ENCODE data around the gene SEC23IP. TPM values are rescaled to one million over a fixed set of nuclear protein-coding genes. Genes with fewer than 3 reads are reported as not detected.

Gene SEC23IP
- total RNA-seq = 10 to 100 TPM; 34.8 to 68.3 (median 54.4) TPM
- polyA plus RNA-seq = 10 to 100 TPM; 38.3 to 45.1 TPM
- total RNA-seq = 28.3 reads per million, percentile 58 among the genes with 10 or more reads in this experiment

DNA sequence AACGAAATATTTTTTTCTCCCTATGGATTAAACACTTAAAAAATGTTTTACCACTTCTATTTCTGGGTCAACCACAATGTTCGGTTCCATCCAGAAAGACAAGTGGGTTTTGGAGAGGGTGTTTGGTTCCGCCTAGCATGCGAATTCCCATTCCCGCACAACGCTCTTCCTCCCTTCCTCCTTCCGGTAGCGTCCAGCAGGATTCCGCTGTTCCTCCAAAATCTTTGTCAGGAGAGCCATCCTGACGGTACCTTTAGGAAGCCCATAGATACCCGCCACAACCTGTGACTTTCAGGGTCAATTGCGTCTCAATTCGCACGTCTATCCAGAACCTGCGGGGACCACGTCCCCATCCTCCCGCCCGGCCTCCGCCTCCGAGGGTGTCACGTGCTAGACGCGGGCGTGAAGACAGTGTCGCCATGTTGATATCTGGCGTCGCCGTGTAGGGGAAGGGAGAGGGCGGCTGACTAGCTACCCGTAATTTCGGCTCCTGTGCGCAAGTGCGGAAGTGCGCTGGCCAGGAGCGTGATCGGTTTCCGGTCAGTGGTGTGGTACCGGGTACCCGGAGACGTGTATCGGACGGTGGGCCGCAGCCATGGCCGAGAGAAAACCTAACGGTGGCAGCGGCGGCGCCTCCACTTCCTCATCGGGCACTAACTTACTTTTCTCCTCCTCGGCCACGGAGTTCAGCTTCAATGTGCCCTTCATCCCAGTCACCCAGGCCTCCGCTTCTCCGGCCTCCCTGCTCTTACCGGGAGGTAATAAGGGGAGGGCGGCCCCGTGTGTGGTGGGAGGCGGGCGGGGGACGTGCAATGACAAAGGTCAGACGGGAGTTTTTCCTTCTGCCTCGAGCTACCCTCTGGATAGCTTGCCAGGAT is at the start of gene SEC23IP:
TSS of gene SEC23IP (plus strand) at position 543 of the 878 bp plus-strand sequence. CDS start at position 596, 53 bp downstream.
- Histone ChIP-seq H3K27ac (ENCODE audit: low read depth, low read length) (peak within 1 kb of the TSS; percentile 89), H3K4me3 (ENCODE audit: low read length) (peak within 1 kb of the TSS; percentile 95), H3K27me3 (ENCODE audit: control insufficient read depth in 2 of 2, insufficient read depth in 2 of 2, low read length in 2 of 2) (no peaks in the 10 kb centered on the region), H3K36me3 (ENCODE audit: control insufficient read depth in 2 of 3, insufficient read depth in 3 of 3, low read length in 3 of 3) (peaks cover 0 to 4% (median 0%) of the 10 kb centered on the region in 3 experiments), H3K4me1 (ENCODE audit: control insufficient read depth in 2 of 2, insufficient read depth in 2 of 2, low read length in 2 of 2) (peaks cover 12 to 21% of the 10 kb centered on the region in 2 donors), H3K9me3 (ENCODE audit: control insufficient read depth in 2 of 3, low read length in 3 of 3) (no peaks in the 10 kb centered on the region)
- Mint-ChIP-seq H3K9me3 (peaks cover 0 to 7% (median 0%) of the 10 kb centered on the region in 11 donors), H3K36me3 (peaks cover 0 to 11% (median 0%) of the 10 kb centered on the region in 5 donors), H3K4me1 (peaks cover 40 to 53% (median 48%) of the 10 kb centered on the region in 7 donors), H3K4me3 (peak within 1 kb of the TSS; percentile 92 to 100 (median 98)), H3K27me3 (peaks cover 0 to 4% (median 0%) of the 10 kb centered on the region in 5 donors), H3K27ac (peak within 1 kb of the TSS; percentile 95 to 99 (median 98))
- ChIA-PET POLR2A (interaction anchor here (0.9 to 4.2 kb wide), 5 partner anchors 17 to 788 kb away, joined by 3 to 61 read pairs (median 3); partner anchors contain the start of genes DENND10 and MCMBP), CTCF (interaction anchor here (0.6 to 1.0 kb wide), 3 partner anchors 13 to 24 kb away, joined by 3 to 4 read pairs (median 3); partner anchors contain the start of gene MCMBP)
- DNase-seq (peak; percentile 77 to 94 (median 83)), ATAC-seq (peak; percentile 99)
- intact Hi-C loops (cut with micrococcal nuclease) = loop anchor here (1.0 to 5.0 kb wide), 8 partner anchors 19 to 1846 kb away; partner anchors contain the start of genes CACUL1 (in 1 of the 2), FAM204A (in 1 of the 2), MCMBP (in 1 of the 2) and PRDX3 (in 1 of the 2)

DNA sequence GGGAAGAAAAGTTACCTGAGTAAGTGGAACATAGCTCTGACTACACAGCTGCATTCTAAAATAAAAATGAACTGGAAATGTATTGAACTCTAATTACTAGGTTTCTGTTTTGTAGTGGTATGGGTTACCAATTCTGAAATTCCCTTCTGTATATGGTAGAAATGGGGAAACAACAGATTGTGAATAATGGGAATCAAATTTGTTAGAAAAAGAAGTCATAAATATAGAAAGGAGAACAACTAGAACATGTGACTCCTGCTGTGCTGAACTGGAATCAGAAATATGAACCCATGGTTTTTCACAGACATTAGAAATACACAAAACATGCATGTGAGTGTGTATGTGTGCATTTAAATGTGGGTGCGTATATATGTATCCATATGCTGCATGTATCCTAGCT is 46.9 kb upstream of the SEC23IP start:
- H3K9me3 ChIP-seq (ENCODE audit: control insufficient read depth in 2 of 3, low read length in 3 of 3) = no peaks in the 10 kb centered on the region
- CTCF ChIA-PET = interaction anchor here (0.7 kb wide), 1 partner anchor 57 kb away, joined by 3 read pairs; no protein-coding TSS in a partner anchor
- H3K4me3 ChIP-seq (ENCODE audit: low read length) = no peak overlapping the region
- DNase-seq = no peak
- ATAC-seq = peak; percentile 34
- H3K27me3 ChIP-seq (ENCODE audit: control insufficient read depth in 2 of 2, insufficient read depth in 2 of 2, low read length in 2 of 2) = no peaks in the 10 kb centered on the region
- no peak overlapping the region for H3K4me3 Mint-ChIP-seq
- POLR2A ChIA-PET = no interaction called here
- H3K27me3 Mint-ChIP-seq = no peaks in the 10 kb centered on the region
- peaks cover 38 to 87% (median 49%) of the 10 kb centered on the region in 3 experiments for H3K36me3 ChIP-seq (ENCODE audit: control insufficient read depth in 2 of 3, insufficient read depth in 3 of 3, low read length in 3 of 3)
- no peak overlapping the region for H3K27ac Mint-ChIP-seq
- intact Hi-C loops (cut with micrococcal nuclease) = no loop called here
- H3K36me3 Mint-ChIP-seq = peaks cover 17 to 59% (median 41%) of the 10 kb centered on the region in 5 donors
- H3K27ac ChIP-seq (ENCODE audit: low read depth, low read length) = no peak overlapping the region
- no peaks in the 10 kb centered on the region for H3K9me3 Mint-ChIP-seq
- no peaks in the 10 kb centered on the region for H3K4me1 ChIP-seq (ENCODE audit: control insufficient read depth in 2 of 2, insufficient read depth in 2 of 2, low read length in 2 of 2)
- H3K4me1 Mint-ChIP-seq = peaks cover 0 to 10% (median 0%) of the 10 kb centered on the region in 7 donors

- Mint-ChIP-seq H3K36me3 (peaks cover 5 to 49% (median 36%) of the 10 kb centered on the region in 5 donors), H3K4me1 (peaks cover 0 to 10% (median 0%) of the 10 kb centered on the region in 7 donors), H3K27me3 (no peaks in the 10 kb centered on the region), H3K9me3 (no peaks in the 10 kb centered on the region), H3K4me3 (no peak overlapping the region), H3K27ac (no peak overlapping the region)
- CTCF ChIA-PET = interaction anchor here (1.0 kb wide), 1 partner anchor 12 kb away, joined by 3 read pairs; no protein-coding TSS in a partner anchor
- H3K4me3 ChIP-seq (ENCODE audit: low read length) = no peak overlapping the region
- no peak for ATAC-seq
- no peaks in the 10 kb centered on the region for H3K27me3 ChIP-seq (ENCODE audit: control insufficient read depth in 2 of 2, insufficient read depth in 2 of 2, low read length in 2 of 2)
- POLR2A ChIA-PET = interaction anchor here (0.6 kb wide), 1 partner anchor 144 kb away, joined by 4 read pairs; no protein-coding TSS in a partner anchor
- no peaks in the 10 kb centered on the region for H3K4me1 ChIP-seq (ENCODE audit: control insufficient read depth in 2 of 2, insufficient read depth in 2 of 2, low read length in 2 of 2)
- intact Hi-C loops (cut with micrococcal nuclease) = no loop called here
- no peak overlapping the region for H3K27ac ChIP-seq (ENCODE audit: low read depth, low read length)
- no peaks in the 10 kb centered on the region for H3K9me3 ChIP-seq (ENCODE audit: control insufficient read depth in 2 of 3, low read length in 3 of 3)
- H3K36me3 ChIP-seq (ENCODE audit: control insufficient read depth in 2 of 3, insufficient read depth in 3 of 3, low read length in 3 of 3) = peaks cover 24 to 72% (median 28%) of the 10 kb centered on the region in 3 experiments
- no peak for DNase-seq
These were observed 43.3 kb upstream of the SEC23IP start for GRCh38 chr10:119849031-119849789.

DNA sequence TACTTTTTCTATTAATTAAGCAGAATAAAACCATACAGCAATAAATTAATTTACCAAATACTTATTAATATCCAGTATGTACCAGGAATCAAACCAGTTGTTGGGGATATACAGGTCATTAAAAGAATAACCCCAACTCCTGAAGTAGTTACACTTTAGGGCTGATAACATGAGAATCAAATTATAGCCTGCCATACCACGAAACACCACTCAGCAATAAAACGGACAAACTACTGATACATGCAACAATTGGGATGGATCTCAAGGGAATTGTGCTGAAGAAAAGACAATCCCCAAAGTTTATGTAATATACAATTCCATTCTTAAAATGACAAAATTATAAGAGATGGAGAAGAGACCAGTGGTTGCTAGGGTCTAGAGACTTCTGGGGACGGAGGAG is 42.6 kb upstream of the SEC23IP start:
- DNase-seq (no peak), ATAC-seq (no peak)
- Mint-ChIP-seq H3K4me1 (peaks cover 0 to 10% (median 0%) of the 10 kb centered on the region in 7 donors), H3K27ac (peak overlapping the region in 3 of 9 donors; percentile 32 to 76 (median 42)), H3K9me3 (no peaks in the 10 kb centered on the region), H3K36me3 (peaks cover 6 to 43% (median 30%) of the 10 kb centered on the region in 5 donors), H3K27me3 (no peaks in the 10 kb centered on the region), H3K4me3 (no peak overlapping the region)
- intact Hi-C loops (cut with micrococcal nuclease) = loop anchor here in 1 of 2 donors (10.0 kb wide), 1 partner anchor 485 kb away; no protein-coding TSS in a partner anchor
- H3K4me1 ChIP-seq (ENCODE audit: control insufficient read depth in 2 of 2, insufficient read depth in 2 of 2, low read length in 2 of 2) = no peaks in the 10 kb centered on the region
- H3K9me3 ChIP-seq (ENCODE audit: control insufficient read depth in 2 of 3, low read length in 3 of 3) = no peaks in the 10 kb centered on the region
- ChIA-PET POLR2A (interaction anchor here (0.6 kb wide), 1 partner anchor 145 kb away, joined by 4 read pairs; no protein-coding TSS in a partner anchor), CTCF (no interaction called here)
- H3K27me3 ChIP-seq (ENCODE audit: control insufficient read depth in 2 of 2, insufficient read depth in 2 of 2, low read length in 2 of 2) = no peaks in the 10 kb centered on the region
- peaks cover 20 to 65% (median 20%) of the 10 kb centered on the region in 3 experiments for H3K36me3 ChIP-seq (ENCODE audit: control insufficient read depth in 2 of 3, insufficient read depth in 3 of 3, low read length in 3 of 3)
- no peak overlapping the region for H3K4me3 ChIP-seq (ENCODE audit: low read length)
- no peak overlapping the region for H3K27ac ChIP-seq (ENCODE audit: low read depth, low read length)

GRCh38 chr10:119852277-119852676 is 40.3 kb upstream of the SEC23IP start:
- Mint-ChIP-seq H3K4me3 (no peak overlapping the region), H3K27me3 (no peaks in the 10 kb centered on the region), H3K9me3 (no peaks in the 10 kb centered on the region), H3K4me1 (peaks cover 0 to 5% (median 0%) of the 10 kb centered on the region in 7 donors), H3K27ac (peak overlapping the region in 1 of 9 donors; percentile 32), H3K36me3 (peaks cover 3 to 35% (median 22%) of the 10 kb centered on the region in 5 donors)
- Histone ChIP-seq H3K27me3 (ENCODE audit: control insufficient read depth in 2 of 2, insufficient read depth in 2 of 2, low read length in 2 of 2) (no peaks in the 10 kb centered on the region), H3K27ac (ENCODE audit: low read depth, low read length) (no peak overlapping the region), H3K4me1 (ENCODE audit: control insufficient read depth in 2 of 2, insufficient read depth in 2 of 2, low read length in 2 of 2) (no peaks in the 10 kb centered on the region), H3K4me3 (ENCODE audit: low read length) (no peak overlapping the region), H3K36me3 (ENCODE audit: control insufficient read depth in 2 of 3, insufficient read depth in 3 of 3, low read length in 3 of 3) (peaks cover 9 to 57% (median 9%) of the 10 kb centered on the region in 3 experiments), H3K9me3 (ENCODE audit: control insufficient read depth in 2 of 3, low read length in 3 of 3) (no peaks in the 10 kb centered on the region)
- intact Hi-C loops (cut with micrococcal nuclease) = loop anchor here in 1 of 2 donors (10.0 kb wide), 1 partner anchor 483 kb away; no protein-coding TSS in a partner anchor
- no peak for ATAC-seq
- POLR2A ChIA-PET = no interaction called here
- DNase-seq = no peak
- CTCF ChIA-PET = interaction anchor here (0.9 to 1.0 kb wide), 3 partner anchors 10 to 243 kb away, joined by 3 to 4 read pairs (median 3); no protein-coding TSS in a partner anchor

All from naive thymus-derived CD4-positive, alpha-beta T cell (primary cell).